Loucy (cell line): Measurements from ENCODE around the gene CAVIN3.

Experiments used
- H2AFZ ChIP-seq: fragments of 200-600 bp; sonication (generic); 2 replicates; pipeline ENCODE4 v1.6.0; 2016; ENCODE audit warnings: antibody characterized with exemption, mild to moderate bottlenecking, low read length, moderate library complexity
- H3F3A ChIP-seq: fragments of 200-600 bp; 2 replicates; pipeline ENCODE4 v1.6.0; 2016; ENCODE audit warnings: antibody characterized with exemption, low read depth, mild to moderate bottlenecking
- H3K27me3 ChIP-seq: fragments of 200-600 bp; sonication (generic); 2 replicates; pipeline ENCODE4 v1.6.1; 2014; ENCODE audit warnings: low read length, mild to moderate bottlenecking; ENCODE audit not compliant: insufficient read depth, poor library complexity, severe bottlenecking
- H3K36me3 ChIP-seq: fragments of 200-600 bp; sonication (generic); 2 replicates; pipeline ENCODE4 v1.6.1; 2016; ENCODE audit warnings: low read length; ENCODE audit not compliant: insufficient read depth
- H3K4me1 ChIP-seq: fragments of 200-600 bp; sonication (generic); 2 replicates; pipeline ENCODE4 v1.5.1; 2014; ENCODE audit warnings: low read length, mild to moderate bottlenecking; ENCODE audit not compliant: insufficient read depth, poor library complexity, severe bottlenecking
- H3K4me2 ChIP-seq: fragments of 200-600 bp; sonication (generic); 2 replicates; pipeline ENCODE4 v1.6.0; 2014; ENCODE audit warnings: antibody characterized with exemption, low read length, low read depth, mild to moderate bottlenecking; ENCODE audit not compliant: poor library complexity, severe bottlenecking
- H3K4me3 ChIP-seq: fragments of 200-600 bp; sonication (generic); 2 replicates; pipeline ENCODE4 v1.5.1; 2014; ENCODE audit warnings: low read length, mild to moderate bottlenecking, mixed read lengths; ENCODE audit not compliant: poor library complexity, severe bottlenecking
- H3K79me2 ChIP-seq: fragments of 200-600 bp; sonication (generic); 2 replicates; pipeline ENCODE4 v1.6.1; 2014; ENCODE audit warnings: low read length; ENCODE audit not compliant: insufficient read depth
- H3K9ac ChIP-seq: fragments of 200-600 bp; sonication (generic); 2 replicates; pipeline ENCODE4 v1.6.0; 2014; ENCODE audit warnings: mild to moderate bottlenecking, low read depth, low read length, moderate library complexity; ENCODE audit not compliant: poor library complexity, severe bottlenecking
- H3K9me2 ChIP-seq: fragments of 200-600 bp; sonication (generic); replicated peaks from 2 replicates; pipeline ENCODE4 v1.6.1; 2016; ENCODE audit warnings: low read depth, low read length, mixed read lengths
- H3K9me3 ChIP-seq: fragments of 200-600 bp; sonication (generic); 2 replicates; pipeline ENCODE4 v1.6.1; 2014; ENCODE audit warnings: mild to moderate bottlenecking, antibody characterized with exemption, low read length, low read depth; ENCODE audit not compliant: insufficient read depth
- H4K20me1 ChIP-seq: fragments of 200-600 bp; sonication (generic); 2 replicates; pipeline ENCODE4 v1.6.0; 2014; ENCODE audit warnings: antibody characterized with exemption, low read length, mild to moderate bottlenecking; ENCODE audit not compliant: insufficient read depth, poor library complexity, severe bottlenecking
- CTCF ChIP-seq: fragments of 200-600 bp; sonication (generic); conservative IDR thresholded peaks from 2 replicates; pipeline ENCODE4 v1.5.1; 2014; ENCODE audit warnings: mild to moderate bottlenecking, antibody characterized with exemption, low read length
- EZH2phosphoT487 ChIP-seq: fragments of 200-600 bp; IDR thresholded peaks from 2 replicates; pipeline ENCODE4 v1.6.1; 2018; ENCODE audit warnings: antibody characterized with exemption, mild to moderate bottlenecking, moderate library complexity, borderline replicate concordance

Gene CAVIN3

GRCh38 chr11:6321961-6322362 lies 1.7 kb upstream of the CAVIN3 start:
- Histone ChIP-seq H3K9ac (no peak overlapping the region), H3K36me3 (no peaks in the 10 kb centered on the region), H3K4me2 (no peak overlapping the region), H3K9me2 (no peaks in the 10 kb centered on the region), H3K79me2 (no peaks in the 10 kb centered on the region), H2AFZ (no peak overlapping the region), H3K4me1 (no peaks in the 10 kb centered on the region), H3K27me3 (no peaks in the 10 kb centered on the region), H3K4me3 (no peak overlapping the region), H3F3A (no peaks in the 10 kb centered on the region), H4K20me1 (no peaks in the 10 kb centered on the region), H3K9me3 (no peaks in the 10 kb centered on the region)
- TF ChIP-seq EZH2phosphoT487 (no peak), CTCF (no peak)

GRCh38 chr11:6321356-6321755 lies 1.1 kb upstream of the CAVIN3 start:
- TF ChIP-seq EZH2phosphoT487, result no peak
- TF ChIP-seq CTCF, result no peak
- Histone ChIP-seq H4K20me1 (no peaks in the 10 kb centered on the region), H3K4me2 (no peak overlapping the region), H3K79me2 (no peaks in the 10 kb centered on the region), H3K9ac (no peak overlapping the region), H3K4me1 (no peaks in the 10 kb centered on the region), H2AFZ (no peak overlapping the region), H3K9me3 (no peaks in the 10 kb centered on the region), H3K9me2 (no peaks in the 10 kb centered on the region), H3K27me3 (no peaks in the 10 kb centered on the region), H3K4me3 (no peak overlapping the region), H3F3A (no peaks in the 10 kb centered on the region), H3K36me3 (no peaks in the 10 kb centered on the region)

- Histone ChIP-seq H3K4me1 (no peaks in the 10 kb centered on the region), H3K79me2 (no peaks in the 10 kb centered on the region), H3K27me3 (no peaks in the 10 kb centered on the region), H3K36me3 (no peaks in the 10 kb centered on the region), H3F3A (no peaks in the 10 kb centered on the region), H2AFZ (no peak overlapping the region), H3K9me3 (no peaks in the 10 kb centered on the region), H3K9me2 (no peaks in the 10 kb centered on the region), H3K4me2 (no peak overlapping the region), H3K4me3 (no peak overlapping the region), H3K9ac (no peak overlapping the region), H4K20me1 (no peaks in the 10 kb centered on the region)
- TF ChIP-seq EZH2phosphoT487 (no peak), CTCF (no peak)
These were observed 444 bp downstream of the CAVIN3 start for GRCh38 chr11:6319704-6320410.
